Measurements from ENCODE around the gene ZBED1. TPM values are rescaled to one million over a fixed set of nuclear protein-coding genes. Genes with fewer than 3 reads are reported as not detected.
"Not testable (repeated sequence)": the region's sequence is repeated elsewhere in the genome, so short reads cannot be mapped to it uniquely, and the experiment has no call there.

The ZBED1 gene
- total RNA-seq, 1 experiment from 2014 or later = 56.4 TPM

- in situ Hi-C loops (cut with HindIII; ENCODE audit: low pct_unique_long_range_greater_than_20kb, low sequenced_read_pairs) = no loop called here
- no peak for DNase-seq (ENCODE audit: low read depth)
Measured at GRCh38 chrX:2484256-2484655, 16.5 kb downstream of the ZBED1 start.

DNA sequence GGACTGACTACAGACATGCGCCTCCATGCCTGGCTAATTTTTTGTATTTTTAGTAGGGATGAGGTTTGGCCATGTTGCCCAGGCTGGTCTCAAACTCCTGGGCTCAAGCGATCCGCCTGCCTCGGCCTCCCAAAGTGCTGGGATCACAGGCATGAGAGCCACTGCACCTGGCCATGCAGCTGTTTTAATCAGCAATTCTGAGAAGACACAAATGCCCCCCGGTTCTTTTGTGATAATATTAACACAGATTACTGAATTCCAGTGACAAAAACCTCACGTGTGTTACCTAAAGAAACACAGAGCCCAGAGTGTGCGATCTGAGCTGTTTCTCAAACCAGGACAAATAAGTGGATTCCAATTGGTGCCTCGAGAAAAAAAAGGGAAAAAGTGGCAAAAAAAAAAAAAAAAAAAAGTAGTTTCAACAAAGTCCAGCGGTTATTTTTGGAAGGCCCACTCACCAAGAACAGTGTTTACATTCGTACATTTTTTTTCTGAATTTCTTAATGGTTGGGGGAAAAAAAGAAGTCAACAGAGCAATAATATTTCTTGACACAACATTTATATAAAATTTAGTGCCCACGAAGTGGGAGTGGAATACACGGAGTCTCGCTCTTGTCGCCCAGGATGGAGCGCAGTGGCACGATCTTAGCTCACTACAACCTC lies 17.2 kb downstream of the ZBED1 start:
- in situ Hi-C loops (cut with HindIII; ENCODE audit: low pct_unique_long_range_greater_than_20kb, low sequenced_read_pairs) = no loop called here
- DNase-seq (ENCODE audit: low read depth) = no peak

DNA sequence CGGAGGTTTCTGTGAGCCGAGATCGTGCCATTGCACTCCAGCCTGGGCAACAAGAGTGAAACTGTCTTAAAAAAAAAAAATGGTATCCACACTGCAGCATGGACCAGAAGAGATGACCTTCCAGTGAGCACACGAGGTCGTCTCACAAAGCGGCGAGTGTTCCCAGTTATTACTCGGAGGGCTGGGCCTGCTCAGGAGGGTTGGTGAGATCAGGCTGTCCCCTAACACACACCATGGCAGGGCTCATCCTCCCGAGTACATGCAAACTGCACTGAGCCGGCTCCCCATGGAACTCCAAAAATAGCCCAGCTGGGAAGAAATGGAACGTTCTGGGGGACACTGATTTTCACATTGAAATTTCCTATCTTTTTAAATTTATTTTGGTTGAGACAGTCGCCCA lies 19.2 kb downstream of the ZBED1 start:
- in situ Hi-C loops (cut with HindIII; ENCODE audit: low pct_unique_long_range_greater_than_20kb, low sequenced_read_pairs); DNase-seq (ENCODE audit: low read depth): not testable (repeated sequence)

DNA sequence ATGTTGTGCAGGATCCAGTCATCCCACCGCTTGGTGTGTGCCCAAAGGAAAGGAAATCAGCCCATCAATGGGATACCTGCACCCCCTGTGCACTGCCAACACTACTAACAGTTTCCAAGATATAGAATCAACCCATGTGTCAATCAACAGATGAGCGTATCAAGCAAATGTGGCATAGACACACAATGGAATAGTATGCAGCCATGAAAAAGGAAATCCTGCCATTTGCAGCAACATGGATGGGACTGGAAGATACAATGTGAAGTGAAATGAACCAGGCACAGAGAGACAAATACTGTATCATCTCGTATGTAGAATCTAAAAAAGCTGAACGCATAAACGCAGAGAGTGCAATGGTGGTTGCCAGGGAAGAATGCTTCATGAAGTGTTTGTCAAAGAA lies 20.8 kb downstream of the ZBED1 start:
- in situ Hi-C loops (cut with HindIII; ENCODE audit: low pct_unique_long_range_greater_than_20kb, low sequenced_read_pairs); DNase-seq (ENCODE audit: low read depth): not testable (repeated sequence)

GRCh38 chrX:2479420-2479780 lies 21.4 kb downstream of the ZBED1 start:
- DNase-seq (ENCODE audit: low read depth) = no peak

GRCh38 chrX:2478546-2479419 lies 22.0 kb downstream of the ZBED1 start:
- no peak for DNase-seq (ENCODE audit: low read depth)
- in situ Hi-C loops (cut with HindIII; ENCODE audit: low pct_unique_long_range_greater_than_20kb, low sequenced_read_pairs) = no loop called here

More at GRCh38 chrX:2479420-2479780, 21.4 kb downstream of the ZBED1 start:
- in situ Hi-C loops (cut with HindIII; ENCODE audit: low pct_unique_long_range_greater_than_20kb, low sequenced_read_pairs) = no loop called here

DNA sequence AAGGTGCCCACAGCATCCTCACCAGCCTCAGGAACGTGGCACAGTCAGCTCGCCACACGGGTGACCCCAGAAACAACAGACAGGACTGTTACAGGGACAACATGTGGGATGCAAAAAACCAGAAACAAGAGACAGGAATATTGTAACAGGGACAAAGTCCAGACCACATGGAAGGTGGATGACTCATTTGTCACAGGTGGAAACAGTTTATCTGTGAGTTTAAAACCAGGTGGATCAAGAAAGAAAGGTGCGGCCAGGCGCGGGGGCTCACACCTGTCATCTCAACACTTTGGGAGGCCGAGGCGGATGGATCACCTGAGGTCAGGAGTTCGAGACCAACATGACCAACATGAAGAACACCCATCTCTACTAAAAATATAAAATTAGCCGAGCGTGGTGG lies 23.5 kb downstream of the ZBED1 start:
- DNase-seq (ENCODE audit: low read depth); in situ Hi-C loops (cut with HindIII; ENCODE audit: low pct_unique_long_range_greater_than_20kb, low sequenced_read_pairs): not testable (repeated sequence)

- in situ Hi-C loops (cut with HindIII; ENCODE audit: low pct_unique_long_range_greater_than_20kb, low sequenced_read_pairs) = no loop called here
- DNase-seq (ENCODE audit: low read depth) = no peak
Measured at GRCh38 chrX:2474963-2475726, 25.6 kb downstream of the ZBED1 start.

DNA sequence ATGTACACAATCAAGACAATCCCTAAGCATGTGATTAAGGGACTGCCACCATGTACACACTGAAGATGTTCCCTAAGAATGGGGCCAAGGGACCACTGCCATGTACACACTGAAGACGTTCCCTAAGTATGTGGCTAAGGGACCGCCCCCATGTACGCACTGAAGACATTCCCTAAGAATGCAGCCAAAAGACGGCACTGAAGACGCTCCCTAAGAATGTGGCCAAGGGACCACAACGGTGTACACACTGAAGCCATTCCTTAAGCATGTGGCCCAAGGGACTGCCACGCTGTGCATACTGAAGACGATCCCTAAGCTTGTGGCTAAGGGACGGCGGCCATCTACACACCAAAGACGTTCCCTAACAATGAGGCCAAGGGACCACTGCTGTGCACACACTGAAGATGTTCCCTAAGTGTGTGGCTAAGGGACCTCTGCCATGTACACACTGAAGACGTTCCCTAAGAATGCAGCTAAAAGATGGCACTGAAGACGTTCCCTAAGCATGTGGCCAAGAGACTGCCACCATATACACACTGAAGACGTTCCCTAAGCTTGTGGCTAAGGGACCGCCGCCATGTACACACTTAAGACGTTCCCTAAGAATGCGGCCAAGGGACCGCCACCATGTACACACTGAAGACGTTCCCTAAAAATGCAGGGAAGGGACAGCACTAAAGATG lies 26.4 kb downstream of the ZBED1 start:
- no peak for DNase-seq (ENCODE audit: low read depth)
- in situ Hi-C loops (cut with HindIII; ENCODE audit: low pct_unique_long_range_greater_than_20kb, low sequenced_read_pairs) = no loop called here

DNA sequence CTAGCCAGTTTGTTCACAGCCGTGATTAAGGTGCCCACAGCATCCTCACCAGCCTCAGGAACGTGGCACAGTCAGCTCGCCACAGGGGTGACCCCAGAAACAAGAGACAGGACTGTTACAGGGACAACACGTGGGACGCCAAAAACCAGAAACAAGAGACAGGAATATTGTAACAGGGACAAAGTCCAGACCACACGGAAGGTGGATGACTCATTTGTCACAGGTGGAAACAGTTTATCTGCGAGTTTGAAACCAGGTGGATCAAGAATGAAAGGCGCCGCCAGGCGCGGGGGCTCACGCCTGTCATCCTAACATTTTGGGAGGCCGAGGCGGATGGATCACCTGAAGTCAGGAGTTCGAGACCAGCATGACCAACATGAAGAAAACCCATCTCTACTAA lies 27.7 kb downstream of the ZBED1 start:
- in situ Hi-C loops (cut with HindIII; ENCODE audit: low pct_unique_long_range_greater_than_20kb, low sequenced_read_pairs); DNase-seq (ENCODE audit: low read depth): not testable (repeated sequence)

- in situ Hi-C loops (cut with HindIII; ENCODE audit: low pct_unique_long_range_greater_than_20kb, low sequenced_read_pairs) = no loop called here
- DNase-seq (ENCODE audit: low read depth) = no peak
Measured at GRCh38 chrX:2471641-2472040, 29.1 kb downstream of the ZBED1 start.

DNA sequence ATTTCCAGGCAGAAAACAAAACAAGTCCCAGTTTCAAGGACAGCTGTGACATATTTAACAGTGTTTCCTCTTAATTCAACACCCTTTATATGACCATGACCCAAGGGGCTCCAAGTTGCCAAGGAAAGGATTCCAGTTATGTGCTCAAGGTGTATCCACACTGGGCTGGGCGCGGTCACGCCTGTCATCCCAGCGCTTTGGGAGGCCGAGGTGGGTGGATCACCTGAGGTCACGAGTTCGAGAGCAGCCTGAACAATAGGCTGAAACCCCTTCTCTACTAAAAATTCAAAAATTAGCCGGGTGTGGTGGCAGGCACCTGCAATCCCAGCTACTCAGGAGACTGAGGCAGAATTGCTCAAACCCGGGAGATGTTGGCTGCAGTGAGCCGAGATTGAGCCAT lies 29.6 kb downstream of the ZBED1 start:
- DNase-seq (ENCODE audit: low read depth); in situ Hi-C loops (cut with HindIII; ENCODE audit: low pct_unique_long_range_greater_than_20kb, low sequenced_read_pairs): not testable (repeated sequence)

- DNase-seq (ENCODE audit: low read depth); in situ Hi-C loops (cut with HindIII; ENCODE audit: low pct_unique_long_range_greater_than_20kb, low sequenced_read_pairs): not testable (repeated sequence)
Measured at GRCh38 chrX:2469852-2470251, 30.9 kb downstream of the ZBED1 start.

- in situ Hi-C loops (cut with HindIII; ENCODE audit: low pct_unique_long_range_greater_than_20kb, low sequenced_read_pairs) = no loop called here
- no peak for DNase-seq (ENCODE audit: low read depth)
Measured at GRCh38 chrX:2469196-2469685, 31.5 kb downstream of the ZBED1 start.

- in situ Hi-C loops (cut with HindIII; ENCODE audit: low pct_unique_long_range_greater_than_20kb, low sequenced_read_pairs) = no loop called here
- DNase-seq (ENCODE audit: low read depth) = no peak
Measured at GRCh38 chrX:2468261-2469195, 32.2 kb downstream of the ZBED1 start.

- in situ Hi-C loops (cut with HindIII; ENCODE audit: low pct_unique_long_range_greater_than_20kb, low sequenced_read_pairs) = no loop called here
- no peak for DNase-seq (ENCODE audit: low read depth)
Measured at GRCh38 chrX:2466876-2467656, 33.7 kb downstream of the ZBED1 start.
